HG03135 (cell line): ENCODE data around the gene PTPRN2.

Source experiments
- ATAC-seq: cut with Tn5 transposase; IDR thresholded peaks from one replicate; pipeline ENCODE4 v1.9.1; 2021; ENCODE audit warnings: mild to moderate bottlenecking, moderate library complexity; ENCODE audit not compliant: unreplicated experiment

PTPRN2 gene

DNA sequence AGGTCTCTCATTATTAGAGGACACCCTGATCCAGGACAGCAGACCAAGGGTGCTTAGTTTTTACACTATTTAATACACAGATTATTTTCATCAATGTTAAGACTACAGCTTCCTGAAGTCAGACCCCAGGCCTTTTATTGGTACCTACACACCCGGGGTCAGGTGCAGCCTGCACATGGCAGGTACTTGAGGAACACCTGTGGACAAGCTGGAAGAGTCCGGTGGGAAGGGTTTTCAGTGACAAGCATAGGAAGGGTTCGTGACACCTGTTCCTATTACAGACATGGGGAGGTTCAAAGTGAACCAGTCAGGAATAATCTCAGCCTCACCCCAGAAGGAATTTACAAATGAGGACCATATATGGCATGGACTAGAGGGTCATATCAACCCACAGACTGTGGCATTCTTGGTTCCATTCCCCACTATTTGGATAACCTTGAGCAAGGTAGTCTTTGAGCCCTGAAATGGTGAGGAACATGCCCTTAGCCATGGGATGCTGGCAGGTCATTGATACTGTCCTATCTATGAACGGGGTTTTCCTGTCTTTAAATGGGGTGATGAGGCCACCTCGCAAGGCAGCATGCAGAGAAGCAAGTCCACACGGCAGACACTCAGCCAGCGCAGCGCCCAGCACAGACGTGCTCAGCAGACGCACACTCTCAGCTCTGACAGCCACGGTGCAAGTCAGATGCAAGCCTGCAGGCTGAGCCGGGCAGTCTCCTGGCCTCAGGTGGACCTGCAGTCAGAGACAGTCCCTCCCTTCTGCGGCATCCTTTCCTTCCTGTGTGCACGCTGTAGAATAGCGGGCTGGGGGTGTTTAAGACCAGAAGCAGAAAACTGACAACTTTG lies 624.9 kb downstream of the PTPRN2 start:
- ATAC-seq, result no peak

DNA sequence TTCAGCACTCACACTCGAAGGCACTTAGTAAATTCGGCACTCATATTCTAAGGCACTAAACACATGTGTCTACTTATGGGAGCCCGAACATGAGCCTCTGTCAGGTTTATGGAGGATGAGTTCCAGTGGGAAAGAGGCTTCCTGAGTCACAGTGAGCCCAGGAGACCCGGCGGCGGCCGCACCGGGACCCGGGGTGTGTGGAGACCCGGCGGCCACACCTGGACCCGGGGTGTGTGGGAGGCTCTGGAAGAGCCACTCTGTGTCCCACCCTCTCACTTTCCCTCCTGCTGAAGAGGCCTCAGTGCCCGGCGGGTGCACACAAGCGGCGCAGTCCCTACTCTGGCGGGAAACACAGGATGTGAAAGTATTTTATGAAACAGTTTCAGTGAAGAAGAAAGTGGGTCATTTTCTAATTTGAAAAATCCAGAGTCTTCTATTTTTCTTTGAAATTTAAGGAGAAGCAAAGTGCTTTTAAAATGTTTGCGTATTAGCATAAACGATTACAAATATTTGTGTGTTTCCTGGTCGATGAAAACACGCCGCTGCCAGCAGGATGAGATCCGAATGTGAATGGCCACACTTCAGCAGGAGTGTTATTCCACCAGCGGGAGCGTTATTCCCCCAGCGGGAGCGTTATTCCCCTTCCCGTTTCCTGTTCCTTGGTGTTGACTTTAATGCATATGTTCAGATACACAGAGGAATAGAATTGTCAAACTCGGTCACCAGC lies 625.7 kb downstream of the PTPRN2 start:
- no peak for ATAC-seq

DNA sequence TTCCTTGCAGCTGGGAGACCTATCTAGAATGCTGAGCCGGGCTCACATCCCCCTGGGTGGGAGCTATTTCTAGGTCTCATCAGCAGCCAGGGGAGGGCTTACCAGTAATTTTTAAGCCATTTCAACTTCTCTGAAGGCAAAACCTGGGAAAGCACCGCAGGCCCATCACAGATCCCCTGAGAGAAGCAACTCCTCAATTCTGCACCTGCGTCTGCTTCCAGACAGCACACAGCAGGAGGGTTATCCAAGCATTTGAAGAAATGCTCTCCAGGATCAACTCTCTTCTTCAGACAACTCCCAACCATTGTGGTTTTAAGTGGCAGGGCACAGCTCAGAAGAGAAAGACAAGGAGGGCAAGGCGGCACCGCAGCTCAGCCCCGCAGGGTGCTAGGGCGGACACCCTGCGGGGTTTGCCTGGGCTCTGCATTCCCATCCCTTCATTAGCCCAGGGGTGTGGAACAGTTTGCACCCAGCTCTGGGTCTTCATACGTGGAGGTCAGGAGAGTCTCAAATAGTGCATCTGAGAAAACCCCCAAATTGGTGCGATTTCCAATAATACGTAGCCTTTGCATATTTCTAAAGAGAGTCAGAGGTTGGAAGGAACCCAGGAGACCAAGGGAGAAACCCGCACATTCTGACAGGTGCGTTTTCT lies 632.1 kb downstream of the PTPRN2 start:
- no peak for ATAC-seq

DNA sequence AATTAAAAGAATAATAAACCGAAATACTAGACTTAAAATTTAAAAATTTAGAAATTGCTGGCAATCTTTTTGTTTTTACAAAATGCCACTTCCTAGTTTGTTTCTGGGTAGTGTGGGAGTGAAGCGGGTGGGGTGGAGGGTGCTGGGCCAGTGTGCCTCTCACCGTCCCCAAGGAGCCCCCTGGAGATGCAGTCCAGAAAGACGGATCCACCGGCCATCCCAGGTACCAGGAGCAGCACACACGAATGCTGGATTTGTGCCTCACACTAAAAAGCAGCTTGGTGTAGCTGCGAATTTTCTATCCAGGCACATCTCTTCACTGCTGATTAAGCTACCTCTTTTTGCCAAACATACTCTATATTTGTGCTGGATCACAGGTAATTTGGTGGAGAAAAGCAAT lies 632.7 kb downstream of the PTPRN2 start:
- no peak for ATAC-seq

DNA sequence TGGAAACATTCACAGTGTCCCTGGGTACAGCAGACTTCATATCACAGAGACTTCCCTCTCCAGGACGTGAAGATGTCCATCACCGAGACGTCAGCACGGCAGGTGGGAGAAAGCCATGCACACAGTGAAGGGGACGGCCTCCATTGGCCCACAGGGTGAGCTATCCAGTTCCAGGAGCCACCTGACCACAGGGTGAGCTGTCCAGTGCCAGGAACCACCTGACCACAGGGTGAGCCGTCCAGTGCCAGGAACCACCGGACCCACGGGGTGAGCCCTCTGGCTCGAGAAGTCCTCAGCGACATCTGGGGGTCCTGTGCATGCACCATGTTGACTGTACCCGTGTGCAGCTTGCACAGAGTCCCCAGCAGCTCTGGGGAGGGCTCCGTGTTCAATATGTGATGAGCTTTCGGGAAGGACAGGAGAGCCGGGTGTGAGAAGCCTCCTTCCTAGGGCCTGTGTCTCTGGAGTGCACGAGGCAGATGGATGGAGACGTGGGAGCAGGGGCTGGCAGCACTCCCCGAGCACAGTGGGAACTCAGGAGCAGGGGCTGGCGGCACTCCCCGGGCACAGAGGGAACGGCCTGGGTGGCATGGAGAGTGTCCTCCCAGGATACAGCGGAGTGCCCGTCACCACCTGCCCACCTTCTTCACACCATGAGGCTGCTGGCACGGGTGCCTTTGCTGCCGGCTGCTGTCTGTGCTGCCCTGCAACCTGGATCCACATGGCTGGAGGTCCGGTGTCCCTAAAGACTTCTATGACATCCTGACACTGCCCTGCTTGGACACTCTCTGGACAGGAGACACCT lies 634.6 kb downstream of the PTPRN2 start:
- ATAC-seq, result no peak

DNA sequence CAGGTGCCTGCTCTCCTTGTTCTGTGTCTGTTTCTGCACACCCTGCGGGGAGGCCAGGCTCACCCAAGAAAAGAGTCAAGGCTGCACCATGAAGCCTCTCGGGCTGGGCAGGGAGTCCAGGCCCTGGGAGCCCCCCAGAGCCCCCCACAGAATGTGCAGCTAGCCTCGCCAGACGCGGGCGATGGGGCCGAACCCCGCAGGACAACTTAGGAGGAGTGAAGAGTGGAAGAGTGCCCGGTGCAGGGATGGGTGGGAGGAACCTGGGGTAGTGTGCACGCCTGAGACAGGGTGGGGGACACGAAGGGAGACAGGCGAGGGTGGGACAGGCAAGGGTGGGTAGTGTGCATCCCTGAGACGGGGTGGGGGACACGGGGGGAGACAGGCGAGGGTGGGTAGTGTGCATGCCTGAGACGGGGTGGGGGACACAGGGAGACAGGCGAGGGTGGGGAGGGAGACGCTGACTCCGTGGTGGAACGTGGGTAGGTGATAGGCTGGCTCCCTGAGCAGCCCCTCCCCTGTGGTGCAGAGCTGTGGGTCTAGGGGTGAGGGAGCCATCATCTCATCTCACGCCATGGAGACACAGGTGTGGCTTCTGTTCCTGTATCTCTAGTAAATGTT lies 635.5 kb downstream of the PTPRN2 start:
- ATAC-seq, result no peak

DNA sequence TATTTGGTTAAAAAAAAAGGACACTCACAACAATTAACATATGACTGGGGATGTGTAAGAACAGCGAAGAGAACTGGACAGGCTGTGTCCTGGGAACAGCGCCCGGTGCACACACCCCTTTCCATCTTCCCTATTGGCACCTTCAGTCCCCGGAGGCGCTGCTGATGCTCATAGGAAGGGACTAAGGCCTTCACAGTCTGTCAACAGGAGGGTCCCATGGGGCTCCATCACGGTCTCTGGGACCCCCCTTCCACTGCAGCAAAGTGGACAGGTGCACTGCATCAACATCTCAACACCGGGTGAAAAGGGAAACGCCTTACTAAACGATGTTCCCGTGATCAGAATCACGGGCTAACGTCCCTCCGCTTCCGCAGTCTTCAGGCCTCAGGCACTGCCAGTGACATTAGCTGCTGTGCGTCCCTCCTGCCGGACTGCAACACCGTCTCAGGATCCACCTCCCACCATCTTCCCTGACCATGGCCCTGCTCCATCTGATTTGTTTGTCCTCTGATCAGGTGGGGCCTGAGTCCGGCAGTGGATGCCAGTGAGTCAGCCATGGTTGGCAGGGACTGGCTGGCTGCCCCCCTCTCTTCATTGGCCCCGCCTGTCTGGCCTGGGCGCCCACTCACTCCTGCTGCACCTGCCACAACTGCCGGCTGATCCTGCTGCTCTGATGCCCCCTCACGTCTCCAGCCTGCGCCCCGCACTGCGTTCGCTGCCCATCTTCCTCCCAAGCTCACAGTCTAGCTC lies 636.1 kb downstream of the PTPRN2 start:
- ATAC-seq, result no peak

DNA sequence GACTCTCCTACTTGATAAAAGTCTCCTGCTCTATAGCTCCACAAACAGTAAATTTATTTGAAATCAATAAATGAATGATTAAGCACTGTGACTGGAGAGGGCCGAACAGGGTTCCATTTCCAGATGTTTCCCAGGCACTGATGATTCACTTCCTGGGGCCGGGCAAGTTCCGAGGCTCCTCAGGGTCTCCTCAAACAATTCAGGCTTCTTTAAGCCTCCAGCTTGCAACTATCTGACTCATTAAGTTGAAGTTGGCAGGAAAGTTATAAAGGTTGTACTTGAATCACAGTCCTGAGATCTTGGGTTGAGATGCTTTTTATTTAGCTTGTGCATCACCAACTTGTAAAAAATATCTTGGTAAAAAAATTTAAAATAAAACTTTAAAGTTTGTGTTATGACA lies 637.9 kb downstream of the PTPRN2 start:
- ATAC-seq, result no peak

DNA sequence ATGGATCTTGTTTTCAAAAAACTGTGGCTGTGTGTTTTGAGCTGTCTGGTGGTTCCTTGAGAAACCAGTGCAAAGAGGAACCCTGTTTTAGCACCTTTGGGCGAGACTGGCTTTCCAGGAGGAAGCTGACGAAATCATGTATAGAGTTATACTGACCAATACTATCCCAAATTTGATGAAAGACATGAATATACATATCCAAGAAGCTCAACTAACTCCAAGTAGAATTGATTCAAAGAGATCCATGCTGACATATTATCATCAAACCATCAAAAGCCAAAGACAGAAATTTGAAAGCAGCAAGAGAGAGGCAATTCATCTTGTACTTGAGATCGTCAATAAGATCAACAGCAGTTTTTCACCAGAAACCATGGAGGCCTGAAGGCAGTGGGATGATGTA lies 640.1 kb downstream of the PTPRN2 start:
- no peak for ATAC-seq

DNA sequence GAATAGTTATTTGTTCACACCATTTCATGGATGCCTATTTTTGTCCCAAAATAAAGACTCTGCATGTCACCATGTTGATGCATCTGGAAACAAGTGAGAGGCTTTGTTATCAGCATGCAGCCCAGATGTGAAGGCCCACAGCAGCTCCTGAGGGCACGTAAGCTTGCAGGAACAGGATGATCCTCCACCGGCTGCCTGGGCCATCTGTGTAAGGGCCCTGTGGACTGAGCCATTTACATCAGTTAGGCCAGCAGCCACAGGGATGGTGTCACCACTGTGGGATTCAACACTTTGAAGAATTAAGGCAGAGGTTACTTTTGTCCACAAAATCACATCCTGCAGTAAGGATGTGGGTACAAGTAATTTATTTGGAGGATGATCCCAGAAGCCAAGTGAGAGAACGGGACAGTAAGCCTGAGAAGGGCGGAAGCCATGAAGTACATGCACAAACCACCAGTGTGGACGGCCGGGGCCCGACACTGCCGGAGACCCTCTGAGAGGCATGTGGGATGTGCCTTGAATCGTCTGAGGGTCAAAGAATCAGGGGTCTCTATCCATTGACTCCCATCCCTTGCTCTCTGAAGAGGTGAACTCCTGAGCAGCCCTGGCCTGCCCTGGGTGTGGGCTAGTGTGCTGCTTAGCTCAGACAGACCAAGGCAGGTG lies 641.1 kb downstream of the PTPRN2 start:
- no peak for ATAC-seq

DNA sequence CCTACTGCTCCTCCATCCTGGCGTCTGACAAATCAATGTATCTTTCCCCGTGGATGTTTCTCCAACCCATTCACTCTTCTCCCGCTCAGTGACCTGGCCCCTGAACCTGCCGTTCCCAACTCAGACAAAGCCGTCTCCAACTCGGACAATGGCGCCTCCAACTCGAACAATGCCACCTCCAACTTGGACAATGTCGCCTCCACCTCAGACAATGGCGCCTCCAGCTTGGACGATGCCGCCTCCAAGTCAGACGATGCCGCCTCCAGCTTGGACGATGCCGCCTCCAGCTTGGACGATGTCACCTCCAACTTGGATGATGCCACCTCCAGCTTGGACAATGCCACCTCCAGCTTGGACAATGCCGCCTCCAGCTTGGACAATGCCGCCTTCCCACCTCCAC lies 642.2 kb downstream of the PTPRN2 start:
- ATAC-seq, result no peak

DNA sequence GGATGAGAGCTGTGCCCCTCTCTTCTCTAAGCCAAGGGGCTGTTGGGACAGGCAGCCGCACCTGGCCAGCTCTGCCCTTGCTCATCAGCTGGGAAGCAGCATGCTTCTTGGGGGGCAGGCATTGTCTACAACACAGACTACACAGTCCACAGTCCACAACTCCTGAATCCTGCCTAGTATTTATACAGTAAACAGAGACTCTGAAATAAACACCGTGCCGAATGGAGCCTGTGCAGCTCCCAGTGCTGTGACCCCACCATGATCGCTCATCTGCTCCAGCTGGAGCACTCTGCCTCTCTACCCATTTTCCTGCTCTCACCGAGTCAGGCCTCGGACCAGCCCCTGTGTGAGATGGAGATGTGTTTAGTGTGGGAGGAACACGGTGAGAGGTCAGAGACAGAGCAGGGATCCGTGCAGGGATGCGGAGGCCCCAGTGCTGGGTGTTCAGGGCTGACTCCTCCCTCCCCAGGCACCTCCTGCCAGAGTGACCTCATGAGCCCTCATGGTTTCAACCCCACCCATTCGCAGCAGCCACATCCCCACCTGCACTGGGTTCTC lies 642.8 kb downstream of the PTPRN2 start:
- no peak for ATAC-seq

DNA sequence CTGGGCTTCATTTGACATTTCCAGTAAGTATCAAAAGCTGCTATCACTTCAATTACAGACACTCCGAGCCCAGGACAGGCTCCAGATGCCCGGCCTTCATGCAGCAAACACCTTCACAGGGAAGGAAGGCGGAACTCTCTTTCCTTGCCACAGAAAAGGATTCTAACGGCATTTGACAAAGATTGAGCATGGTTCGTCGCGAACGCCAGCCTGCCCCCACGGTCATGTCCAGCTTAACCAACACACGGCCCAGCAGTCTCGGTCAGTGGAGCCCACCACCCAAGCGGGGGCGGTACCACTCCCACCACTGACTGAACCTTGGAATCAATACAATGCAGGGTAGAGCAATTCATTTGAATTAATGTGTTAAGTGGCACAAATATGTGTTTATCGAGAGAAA lies 643.6 kb downstream of the PTPRN2 start:
- ATAC-seq, result no peak

DNA sequence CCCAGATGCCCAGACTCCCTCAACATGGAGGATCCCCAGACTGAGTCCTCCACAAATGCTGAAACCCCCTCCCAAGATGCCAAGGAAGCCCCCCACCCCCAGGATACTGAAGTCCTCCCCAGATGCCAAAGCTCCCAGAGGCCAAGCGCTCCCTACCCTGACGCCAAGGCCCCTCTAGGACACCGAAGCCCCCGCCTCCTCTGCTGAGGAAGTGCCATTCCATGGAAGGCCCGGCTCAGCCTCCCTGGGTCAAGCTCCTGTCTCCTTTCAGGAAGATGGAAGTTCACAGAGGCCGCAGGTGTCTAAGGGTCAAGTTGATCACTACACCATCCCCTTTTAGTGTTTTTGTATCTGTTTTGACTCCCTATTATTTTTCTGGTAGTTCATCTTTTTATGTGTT lies 644.1 kb downstream of the PTPRN2 start:
- ATAC-seq, result no peak

DNA sequence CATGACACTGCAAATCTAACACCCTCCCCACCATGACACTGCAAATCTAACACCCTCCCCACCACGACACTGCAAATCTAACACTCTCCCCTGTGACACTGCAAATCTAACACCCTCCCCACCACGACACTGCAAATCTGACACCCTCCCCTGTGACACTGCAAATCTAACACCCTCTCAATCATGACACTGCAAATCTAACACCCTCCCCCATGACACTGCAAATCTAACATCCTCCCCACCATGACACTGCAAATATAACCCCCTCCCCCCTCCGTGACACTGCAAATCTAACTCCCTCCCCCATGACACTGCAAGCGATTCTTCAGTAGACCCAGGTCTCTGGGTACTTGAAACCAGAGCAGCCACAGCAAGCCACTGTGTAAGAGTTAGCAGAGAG lies 646.4 kb downstream of the PTPRN2 start:
- ATAC-seq, result no peak

DNA sequence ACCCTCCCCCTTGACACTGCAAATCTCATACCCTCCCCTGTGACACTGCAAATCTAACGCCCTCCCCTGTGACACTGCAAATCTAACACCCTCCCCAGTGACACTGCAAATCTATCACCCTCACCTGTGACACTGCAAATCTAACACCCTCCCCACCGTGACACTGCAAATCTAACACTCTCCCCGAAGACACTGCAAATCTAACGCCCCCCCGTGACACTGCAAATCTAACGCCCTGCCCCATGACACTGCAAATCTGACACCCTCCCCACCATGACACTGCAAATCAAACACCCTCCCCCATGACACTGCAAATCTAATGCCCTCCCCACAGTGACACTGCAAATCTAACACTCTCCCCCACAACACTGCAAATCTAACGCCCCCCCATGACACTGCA lies 647.1 kb downstream of the PTPRN2 start:
- no peak for ATAC-seq

DNA sequence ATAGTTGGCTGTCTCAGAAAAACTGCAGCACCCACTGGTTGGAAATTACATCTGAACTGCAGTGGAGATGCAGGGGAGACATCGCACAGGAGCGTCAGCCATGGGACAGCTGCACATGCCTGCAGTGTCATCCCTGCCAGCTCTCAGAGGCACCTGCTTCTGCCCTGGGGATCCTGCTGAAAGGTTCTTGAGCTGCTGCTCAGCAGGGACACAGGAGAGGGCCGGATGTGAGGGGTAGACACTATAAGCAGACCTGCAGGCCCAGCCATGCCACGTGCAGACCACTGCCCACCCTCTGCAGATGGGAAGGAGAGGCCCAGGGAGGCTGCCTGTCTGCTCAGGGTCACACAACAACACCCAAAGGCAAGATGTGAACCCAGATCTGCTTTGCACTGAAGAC lies 649.4 kb downstream of the PTPRN2 start:
- no peak for ATAC-seq

DNA sequence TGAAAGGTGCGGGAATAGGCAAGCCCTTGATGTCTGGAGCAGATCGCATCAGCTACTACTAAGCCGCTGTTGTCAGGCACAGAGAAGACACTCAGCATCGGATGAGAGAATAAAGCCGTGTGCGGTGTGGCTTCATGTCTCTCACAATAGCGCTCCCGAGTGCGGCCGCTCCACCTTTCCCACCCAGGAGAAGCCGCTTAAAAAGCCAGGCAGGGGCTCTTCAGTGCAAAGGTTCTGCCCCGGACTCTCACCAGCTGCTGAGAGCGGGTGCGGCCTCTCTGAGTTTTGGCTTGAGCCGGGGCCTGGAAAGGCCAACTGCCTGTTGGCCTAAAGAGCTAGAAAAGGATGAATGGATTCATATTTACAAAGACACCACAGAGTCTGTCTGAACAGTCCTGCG lies 650.2 kb downstream of the PTPRN2 start:
- no peak for ATAC-seq

DNA sequence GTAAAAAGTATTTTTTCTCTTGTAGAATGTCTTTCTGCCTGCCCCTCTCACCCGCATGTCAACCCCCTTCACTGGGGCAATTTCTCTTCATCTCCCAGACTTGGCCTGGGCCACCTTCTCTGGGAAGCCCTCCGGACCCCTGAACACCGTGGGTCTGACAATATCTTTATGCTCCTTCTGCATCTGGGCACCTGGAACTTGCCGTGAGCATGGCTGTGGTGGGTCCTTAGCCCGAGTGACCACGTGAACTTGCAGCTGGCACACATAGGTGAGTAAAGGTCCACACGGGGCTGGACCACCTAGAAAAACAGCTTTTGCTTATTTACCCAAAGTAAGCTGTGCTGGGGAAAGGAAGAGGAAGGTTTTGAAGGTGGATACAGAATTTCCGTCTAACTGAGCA lies 650.6 kb downstream of the PTPRN2 start:
- no peak for ATAC-seq
